ENCODE measurements around the gene PRLHR. TPM values are rescaled to one million over a fixed set of nuclear protein-coding genes. Genes with fewer than 3 reads are reported as not detected.

The PRLHR gene
- total RNA-seq, 1 experiment from 2014 or later = not detected

GRCh38 chr10:118571123-118571522 is 24.3 kb downstream of the PRLHR start:
- Mint-ChIP-seq H3K9me3 (no peaks in the 10 kb centered on the region), H3K27ac (no peak overlapping the region), H3K4me1 (no peaks in the 10 kb centered on the region), H3K27me3 (ENCODE audit: low read depth) (peaks cover 3% of the 10 kb centered on the region; the same call in 1 of the 2 replicates), H3K4me3 (no peak overlapping the region), H3K36me3 (no peaks in the 10 kb centered on the region)
- ATAC-seq (no peak), DNase-seq (ENCODE audit: low spot score) (no peak)
- POLR2A ChIA-PET = no interaction called here
- CTCF ChIA-PET = interaction anchor here (3.6 kb wide), 1 partner anchor 56 kb away, joined by 18 read pairs; no protein-coding TSS in a partner anchor
- TF ChIP-seq ZNF423 (CRISPR knock-in tag; IDR thresholded peaks at IDR 0.05) = no peak
- TF ChIP-seq ZNF317 (CRISPR knock-in tag; IDR thresholded peaks at IDR 0.05; ENCODE audit: borderline replicate concordance, low read depth) = no peak
- no peak for TF ChIP-seq RORB (CRISPR knock-in tag; IDR thresholded peaks at IDR 0.05)
- TF ChIP-seq TCF7 (CRISPR knock-in tag; IDR thresholded peaks at IDR 0.05; ENCODE audit: low read depth) = no peak
- TF ChIP-seq FOXP1 (CRISPR knock-in tag; IDR thresholded peaks at IDR 0.05; ENCODE audit: borderline replicate concordance) = no peak
- no peak for TF ChIP-seq HMGXB4 (CRISPR knock-in tag; IDR thresholded peaks at IDR 0.05)
- TF ChIP-seq SOX15 (CRISPR knock-in tag; IDR thresholded peaks at IDR 0.05) = no peak
- no peak for TF ChIP-seq ESRRA (CRISPR knock-in tag; IDR thresholded peaks at IDR 0.05; ENCODE audit: borderline replicate concordance)
- no peak for TF ChIP-seq E2F1 (CRISPR knock-in tag; IDR thresholded peaks at IDR 0.05)
- no peak for TF ChIP-seq ZNF263 (CRISPR knock-in tag; IDR thresholded peaks at IDR 0.05; ENCODE audit: low read depth)
- TF ChIP-seq STAT6 (CRISPR knock-in tag; conservative IDR thresholded peaks at IDR 0.05; ENCODE audit: low read depth) = no peak
- TF ChIP-seq CDX4 (CRISPR knock-in tag; IDR thresholded peaks at IDR 0.05; ENCODE audit: borderline replicate concordance) = no peak
- TF ChIP-seq ELF4 (CRISPR knock-in tag; IDR thresholded peaks at IDR 0.05; ENCODE audit: low read depth) = no peak
- no peak for TF ChIP-seq CREB1 (CRISPR knock-in tag; IDR thresholded peaks at IDR 0.05)
- TF ChIP-seq PREB (CRISPR knock-in tag; IDR thresholded peaks at IDR 0.05; ENCODE audit: borderline replicate concordance) = no peak
- no peak for TF ChIP-seq ATF1 (CRISPR knock-in tag; IDR thresholded peaks at IDR 0.05)
- TF ChIP-seq ETV6 (CRISPR knock-in tag; IDR thresholded peaks at IDR 0.05) = no peak
- no peak for TF ChIP-seq JAZF1 (CRISPR knock-in tag; IDR thresholded peaks at IDR 0.05)
- no peak for TF ChIP-seq FOXK1 (CRISPR knock-in tag; IDR thresholded peaks at IDR 0.05)
- no peak for TF ChIP-seq SMAD3 (CRISPR knock-in tag; IDR thresholded peaks at IDR 0.05; ENCODE audit: borderline replicate concordance)
